ENCODE data around the gene TAPT1. TPM values are rescaled to one million over a fixed set of nuclear protein-coding genes. Genes with fewer than 3 reads are reported as not detected.

Gene TAPT1
- total and polyA plus RNA-seq, 2 of the 13 experiments (the other 11 are each of a cell fraction or from before 2014, with no cell fraction given): 24.5 to 25.3 TPM

DNA sequence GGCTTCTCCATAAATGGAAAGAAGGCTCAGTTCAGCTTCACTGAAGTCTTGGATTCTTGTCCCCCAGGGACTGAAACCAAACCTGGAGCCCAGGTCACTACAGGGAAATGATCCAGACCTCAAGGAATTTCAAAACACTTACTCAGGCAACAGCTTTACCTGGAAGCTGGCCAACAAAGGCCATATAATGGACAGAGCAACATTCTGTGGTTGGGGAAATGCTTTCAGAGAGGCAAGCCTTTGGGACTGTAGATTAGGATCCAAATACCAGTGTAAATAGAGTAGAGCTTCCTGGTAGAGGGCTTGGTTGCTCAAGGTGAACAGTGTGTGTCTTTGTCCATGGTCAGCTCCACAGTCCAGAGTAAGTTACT is 85.4 kb downstream of the TAPT1 start (continued):
- TF ChIP-seq, protein P1, sequence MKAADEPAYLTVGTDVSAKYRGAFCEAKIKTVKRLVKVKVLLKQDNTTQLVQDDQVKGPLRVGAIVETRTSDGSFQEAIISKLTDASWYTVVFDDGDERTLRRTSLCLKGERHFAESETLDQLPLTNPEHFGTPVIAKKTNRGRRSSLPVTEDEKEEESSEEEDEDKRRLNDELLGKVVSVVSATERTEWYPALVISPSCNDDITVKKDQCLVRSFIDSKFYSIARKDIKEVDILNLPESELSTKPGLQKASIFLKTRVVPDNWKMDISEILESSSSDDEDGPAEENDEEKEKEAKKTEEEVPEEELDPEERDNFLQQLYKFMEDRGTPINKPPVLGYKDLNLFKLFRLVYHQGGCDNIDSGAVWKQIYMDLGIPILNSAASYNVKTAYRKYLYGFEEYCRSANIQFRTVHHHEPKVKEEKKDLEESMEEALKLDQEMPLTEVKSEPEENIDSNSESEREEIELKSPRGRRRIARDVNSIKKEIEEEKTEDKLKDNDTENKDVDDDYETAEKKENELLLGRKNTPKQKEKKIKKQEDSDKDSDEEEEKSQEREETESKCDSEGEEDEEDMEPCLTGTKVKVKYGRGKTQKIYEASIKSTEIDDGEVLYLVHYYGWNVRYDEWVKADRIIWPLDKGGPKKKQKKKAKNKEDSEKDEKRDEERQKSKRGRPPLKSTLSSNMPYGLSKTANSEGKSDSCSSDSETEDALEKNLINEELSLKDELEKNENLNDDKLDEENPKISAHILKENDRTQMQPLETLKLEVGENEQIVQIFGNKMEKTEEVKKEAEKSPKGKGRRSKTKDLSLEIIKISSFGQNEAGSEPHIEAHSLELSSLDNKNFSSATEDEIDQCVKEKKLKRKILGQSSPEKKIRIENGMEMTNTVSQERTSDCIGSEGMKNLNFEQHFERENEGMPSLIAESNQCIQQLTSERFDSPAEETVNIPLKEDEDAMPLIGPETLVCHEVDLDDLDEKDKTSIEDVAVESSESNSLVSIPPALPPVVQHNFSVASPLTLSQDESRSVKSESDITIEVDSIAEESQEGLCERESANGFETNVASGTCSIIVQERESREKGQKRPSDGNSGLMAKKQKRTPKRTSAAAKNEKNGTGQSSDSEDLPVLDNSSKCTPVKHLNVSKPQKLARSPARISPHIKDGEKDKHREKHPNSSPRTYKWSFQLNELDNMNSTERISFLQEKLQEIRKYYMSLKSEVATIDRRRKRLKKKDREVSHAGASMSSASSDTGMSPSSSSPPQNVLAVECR (CRISPR knock-in tag; IDR thresholded peaks at IDR 0.05; ENCODE audit: borderline replicate concordance): peak; percentile 4; the same call in 1 of the 2 replicates
- TF ChIP-seq ZNF605 (CRISPR knock-in tag; IDR thresholded peaks at IDR 0.05): no peak
- TF ChIP-seq ZNF878 (CRISPR knock-in tag; IDR thresholded peaks at IDR 0.05): no peak
- no peak for TF ChIP-seq ZNF446 (CRISPR knock-in tag; IDR thresholded peaks at IDR 0.05)
- no peak for TF ChIP-seq ATM (IDR thresholded peaks at IDR 0.05; ENCODE audit: borderline replicate concordance)
- TF ChIP-seq, protein P2, sequence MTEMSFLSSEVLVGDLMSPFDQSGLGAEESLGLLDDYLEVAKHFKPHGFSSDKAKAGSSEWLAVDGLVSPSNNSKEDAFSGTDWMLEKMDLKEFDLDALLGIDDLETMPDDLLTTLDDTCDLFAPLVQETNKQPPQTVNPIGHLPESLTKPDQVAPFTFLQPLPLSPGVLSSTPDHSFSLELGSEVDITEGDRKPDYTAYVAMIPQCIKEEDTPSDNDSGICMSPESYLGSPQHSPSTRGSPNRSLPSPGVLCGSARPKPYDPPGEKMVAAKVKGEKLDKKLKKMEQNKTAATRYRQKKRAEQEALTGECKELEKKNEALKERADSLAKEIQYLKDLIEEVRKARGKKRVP (CRISPR knock-in tag; IDR thresholded peaks at IDR 0.05): no peak
- no peak for TF ChIP-seq ASH2L (IDR thresholded peaks at IDR 0.05; ENCODE audit: insufficient read length, low read depth, low read length)
- TF ChIP-seq, protein P3, sequence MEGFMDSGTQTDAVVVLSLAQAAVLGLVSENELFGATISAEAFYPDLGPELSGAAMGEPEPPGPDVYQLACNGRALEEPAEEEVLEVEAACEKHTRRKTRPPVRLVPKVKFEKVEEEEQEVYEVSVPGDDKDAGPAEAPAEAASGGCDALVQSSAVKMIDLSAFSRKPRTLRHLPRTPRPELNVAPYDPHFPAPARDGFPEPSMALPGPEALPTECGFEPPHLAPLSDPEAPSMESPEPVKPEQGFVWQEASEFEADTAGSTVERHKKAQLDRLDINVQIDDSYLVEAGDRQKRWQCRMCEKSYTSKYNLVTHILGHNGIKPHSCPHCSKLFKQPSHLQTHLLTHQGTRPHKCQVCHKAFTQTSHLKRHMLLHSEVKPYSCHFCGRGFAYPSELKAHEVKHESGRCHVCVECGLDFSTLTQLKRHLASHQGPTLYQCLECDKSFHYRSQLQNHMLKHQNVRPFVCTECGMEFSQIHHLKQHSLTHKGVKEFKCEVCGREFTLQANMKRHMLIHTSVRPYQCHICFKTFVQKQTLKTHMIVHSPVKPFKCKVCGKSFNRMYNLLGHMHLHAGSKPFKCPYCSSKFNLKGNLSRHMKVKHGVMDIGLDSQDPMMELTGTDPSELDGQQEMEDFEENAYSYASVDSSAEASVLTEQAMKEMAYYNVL (CRISPR knock-in tag; IDR thresholded peaks at IDR 0.05; ENCODE audit: borderline replicate concordance): peak; percentile 36; the same call in 1 of the 2 replicates
- TF ChIP-seq, protein P4, sequence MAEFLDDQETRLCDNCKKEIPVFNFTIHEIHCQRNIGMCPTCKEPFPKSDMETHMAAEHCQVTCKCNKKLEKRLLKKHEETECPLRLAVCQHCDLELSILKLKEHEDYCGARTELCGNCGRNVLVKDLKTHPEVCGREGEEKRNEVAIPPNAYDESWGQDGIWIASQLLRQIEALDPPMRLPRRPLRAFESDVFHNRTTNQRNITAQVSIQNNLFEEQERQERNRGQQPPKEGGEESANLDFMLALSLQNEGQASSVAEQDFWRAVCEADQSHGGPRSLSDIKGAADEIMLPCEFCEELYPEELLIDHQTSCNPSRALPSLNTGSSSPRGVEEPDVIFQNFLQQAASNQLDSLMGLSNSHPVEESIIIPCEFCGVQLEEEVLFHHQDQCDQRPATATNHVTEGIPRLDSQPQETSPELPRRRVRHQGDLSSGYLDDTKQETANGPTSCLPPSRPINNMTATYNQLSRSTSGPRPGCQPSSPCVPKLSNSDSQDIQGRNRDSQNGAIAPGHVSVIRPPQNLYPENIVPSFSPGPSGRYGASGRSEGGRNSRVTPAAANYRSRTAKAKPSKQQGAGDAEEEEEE (CRISPR knock-in tag; IDR thresholded peaks at IDR 0.05; ENCODE audit: borderline replicate concordance): no peak
- no peak for TF ChIP-seq ZNF484 (CRISPR knock-in tag; IDR thresholded peaks at IDR 0.05; ENCODE audit: borderline replicate concordance, low read depth)
- TF ChIP-seq ZEB1 (IDR thresholded peaks at IDR 0.05; ENCODE audit: insufficient replicate concordance, low read depth): no peak
- no peak for TF ChIP-seq ZNF562 (CRISPR knock-in tag; IDR thresholded peaks at IDR 0.05; ENCODE audit: borderline replicate concordance)
- TF ChIP-seq KDM6A (CRISPR knock-in tag; IDR thresholded peaks at IDR 0.05; ENCODE audit: low read depth): 0 out of 2 replicates have a peak, but pooled peaks have one; percentile 43
- TF ChIP-seq ZNF329 (CRISPR knock-in tag; IDR thresholded peaks at IDR 0.05; ENCODE audit: low read depth): no peak
- peak; percentile 66; the same call in 1 of the 2 replicates for TF ChIP-seq CEBPB (IDR thresholded peaks at IDR 0.05; ENCODE audit: borderline replicate concordance, low read depth, low read length)
- TF ChIP-seq ZC3H4 (CRISPR knock-in tag; IDR thresholded peaks at IDR 0.05; ENCODE audit: borderline replicate concordance): no peak
- no peak for TF ChIP-seq ZNF30 (CRISPR knock-in tag; IDR thresholded peaks at IDR 0.05)
- peak; percentile 24; the same call in 1 of the 2 replicates for TF ChIP-seq SPEN (CRISPR knock-in tag; IDR thresholded peaks at IDR 0.05; ENCODE audit: low read depth)
- no peak for TF ChIP-seq CHD4 (IDR thresholded peaks at IDR 0.05; ENCODE audit: borderline replicate concordance, low read length)
- TF ChIP-seq, protein P5, sequence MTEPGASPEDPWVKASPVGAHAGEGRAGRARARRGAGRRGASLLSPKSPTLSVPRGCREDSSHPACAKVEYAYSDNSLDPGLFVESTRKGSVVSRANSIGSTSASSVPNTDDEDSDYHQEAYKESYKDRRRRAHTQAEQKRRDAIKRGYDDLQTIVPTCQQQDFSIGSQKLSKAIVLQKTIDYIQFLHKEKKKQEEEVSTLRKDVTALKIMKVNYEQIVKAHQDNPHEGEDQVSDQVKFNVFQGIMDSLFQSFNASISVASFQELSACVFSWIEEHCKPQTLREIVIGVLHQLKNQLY (CRISPR knock-in tag; IDR thresholded peaks at IDR 0.05): no peak
- no peak for TF ChIP-seq PRMT3 (CRISPR knock-in tag; IDR thresholded peaks at IDR 0.05; ENCODE audit: borderline replicate concordance, low read depth)

All from HepG2 (cell line).